Iris pigment epithelial cell (primary cell): ENCODE measurements around the gene SIRPA.

Source experiments
- DNase-seq: peaks from one replicate; pipeline ENCODE4 v3.0.0-alpha.2; 2011; ENCODE audit warnings: low read depth

SIRPA gene

DNA sequence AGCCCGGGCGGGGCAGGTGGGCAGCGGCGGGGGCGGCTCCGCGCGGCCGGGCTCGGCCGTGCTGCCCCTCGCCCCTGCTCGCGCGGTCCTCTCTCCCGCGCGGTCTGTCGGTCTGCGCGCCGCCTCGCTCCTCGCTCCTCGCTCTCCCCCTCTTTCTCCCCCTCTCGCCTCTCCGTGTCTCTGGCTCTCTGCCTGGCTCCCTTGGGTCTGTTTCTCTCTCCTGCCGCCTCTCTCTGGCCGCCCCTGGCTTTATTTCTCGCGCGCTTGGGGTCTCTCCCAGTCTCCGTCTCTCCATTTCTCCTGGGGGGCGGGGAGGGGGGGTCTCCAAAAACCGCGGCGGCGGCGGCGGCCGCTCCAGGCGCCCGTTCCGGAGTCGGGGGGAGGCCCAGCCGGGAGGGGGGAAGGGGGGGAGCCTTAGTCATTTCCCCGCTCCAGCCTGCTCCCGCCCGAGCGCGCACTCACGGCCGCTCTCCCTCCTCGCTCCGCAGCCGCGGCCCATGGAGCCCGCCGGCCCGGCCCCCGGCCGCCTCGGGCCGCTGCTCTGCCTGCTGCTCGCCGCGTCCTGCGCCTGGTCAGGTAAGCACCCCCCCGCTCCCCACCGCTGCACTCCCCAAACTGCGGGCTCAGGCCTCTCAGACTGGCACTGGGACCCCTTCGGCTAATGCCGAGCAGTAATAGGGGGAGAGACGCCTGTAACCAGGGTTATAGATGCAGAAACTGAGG is at the start of gene SIRPA:
TSS of gene SIRPA (plus strand) at position 457 of the 723 bp plus-strand sequence. CDS start at position 498, 41 bp downstream.
- peak; percentile 75 for DNase-seq

DNA sequence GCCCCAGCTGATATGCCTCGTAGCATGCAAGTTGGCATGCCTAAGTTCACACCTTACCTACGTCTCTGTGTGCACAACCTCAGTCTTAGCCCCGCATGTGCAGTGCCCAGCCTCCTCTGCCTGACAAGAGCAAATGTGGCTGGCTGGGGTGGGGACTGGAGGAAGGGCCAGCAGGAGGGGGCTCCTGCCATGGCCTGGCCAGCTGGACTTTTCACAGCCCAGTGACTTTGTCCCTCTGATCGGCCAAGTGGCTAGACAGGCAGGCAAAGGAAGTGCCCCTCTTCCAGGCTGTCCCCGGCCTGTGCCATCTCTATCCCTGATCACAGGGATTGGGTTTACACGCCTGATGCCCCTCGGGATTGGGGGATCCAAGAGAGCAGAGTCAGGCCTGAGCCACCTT is 49.5 kb upstream of the SIRPA start:
- DNase-seq, result no peak

DNA sequence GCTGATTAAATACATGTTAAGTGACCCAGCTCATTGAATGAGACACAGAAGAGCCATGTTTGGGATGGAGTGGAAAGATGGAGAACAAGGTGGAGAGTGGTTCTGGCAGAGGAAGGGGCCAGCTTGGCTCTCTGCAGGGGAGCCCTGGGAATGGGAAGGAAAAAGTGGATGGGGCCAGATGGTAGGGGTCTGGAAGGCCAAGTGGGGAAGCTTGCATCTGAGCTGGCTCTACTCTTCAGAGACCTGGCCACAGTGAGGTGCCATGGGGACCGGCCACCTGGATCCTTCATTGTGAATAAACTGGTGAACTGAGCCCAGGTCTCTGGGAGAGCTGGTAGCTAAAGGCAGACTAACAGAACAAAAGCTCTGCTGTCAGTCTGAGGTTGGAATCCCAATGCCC is 48.9 kb upstream of the SIRPA start:
- no peak for DNase-seq

DNA sequence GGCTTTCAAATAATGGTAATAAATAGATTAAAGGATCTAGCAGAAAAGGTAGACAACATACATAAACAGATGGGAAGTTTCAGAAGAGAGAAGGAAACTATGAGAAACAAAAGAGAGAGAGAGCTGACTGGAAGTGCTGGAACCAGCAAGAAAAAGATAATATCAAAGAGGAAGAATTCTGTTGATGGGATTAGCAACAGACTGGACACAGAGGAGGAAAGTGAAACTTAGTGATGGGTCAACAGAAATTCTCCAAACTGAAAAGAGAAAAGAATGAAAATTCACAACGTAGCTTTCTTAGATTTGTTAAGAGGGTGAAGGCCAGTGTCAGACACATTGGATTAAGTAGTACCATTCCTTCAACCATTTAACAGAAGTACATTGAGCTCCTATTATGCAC is 48.3 kb upstream of the SIRPA start:
- no peak for DNase-seq

DNA sequence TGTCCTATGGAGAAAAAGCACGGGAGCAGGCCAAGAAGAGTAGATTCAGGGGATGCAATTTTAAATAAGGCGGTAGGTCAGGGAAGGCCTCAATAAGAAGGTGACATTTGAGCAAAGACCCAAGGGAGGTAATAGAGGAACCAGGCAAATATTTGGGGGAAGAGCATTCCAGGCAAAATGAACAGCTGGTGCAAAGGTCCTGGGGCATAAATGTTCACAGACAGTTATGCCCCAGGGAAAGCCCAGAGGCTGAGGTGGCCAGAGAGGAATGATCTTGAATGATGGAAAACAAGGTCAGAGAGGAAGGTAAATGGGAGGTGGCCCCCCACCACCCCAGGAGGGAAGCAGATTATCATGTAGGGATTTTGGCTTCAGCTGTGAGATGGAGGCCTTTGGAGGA is 47.4 kb upstream of the SIRPA start:
- no peak for DNase-seq

DNA sequence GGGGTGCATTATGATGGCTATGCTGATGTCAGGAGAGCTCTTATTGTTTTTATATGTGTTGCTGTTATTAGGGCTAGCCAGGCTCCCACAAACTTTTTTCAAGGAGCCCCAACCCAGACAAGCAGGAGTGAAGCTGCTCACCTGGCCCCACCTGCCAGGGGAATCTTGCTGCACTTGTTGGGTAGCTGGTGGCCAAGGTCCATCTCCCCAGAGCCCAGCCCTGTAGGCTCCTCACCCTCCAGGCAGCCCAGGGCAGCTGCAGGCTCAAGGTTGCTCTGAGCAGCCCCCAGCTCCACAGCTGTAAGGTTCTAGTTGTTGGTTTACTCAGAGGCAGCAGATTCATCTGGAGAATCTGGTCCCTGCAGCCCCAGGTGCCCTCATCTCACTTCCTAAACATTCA is 46.8 kb upstream of the SIRPA start:
- DNase-seq, result no peak

DNA sequence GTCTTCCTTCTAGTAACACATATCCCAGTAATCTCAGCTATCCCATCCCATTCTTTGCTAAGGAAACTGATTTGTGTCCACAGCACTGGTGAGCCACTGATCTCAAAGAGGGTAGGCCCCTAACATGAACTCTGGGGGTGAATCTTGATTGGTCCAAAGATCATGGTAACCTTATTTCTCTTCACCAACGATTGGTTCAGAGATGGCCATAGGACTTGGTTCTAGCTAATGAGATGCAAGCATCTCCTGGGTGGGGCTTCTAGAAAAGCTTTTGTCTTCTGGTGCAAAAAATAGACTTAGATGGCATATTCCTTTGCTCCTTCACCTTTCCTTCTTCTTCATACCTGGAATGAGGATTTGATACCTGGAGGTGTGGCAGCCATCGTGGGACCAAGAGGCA is 43.8 kb upstream of the SIRPA start:
- DNase-seq, result no peak

DNA sequence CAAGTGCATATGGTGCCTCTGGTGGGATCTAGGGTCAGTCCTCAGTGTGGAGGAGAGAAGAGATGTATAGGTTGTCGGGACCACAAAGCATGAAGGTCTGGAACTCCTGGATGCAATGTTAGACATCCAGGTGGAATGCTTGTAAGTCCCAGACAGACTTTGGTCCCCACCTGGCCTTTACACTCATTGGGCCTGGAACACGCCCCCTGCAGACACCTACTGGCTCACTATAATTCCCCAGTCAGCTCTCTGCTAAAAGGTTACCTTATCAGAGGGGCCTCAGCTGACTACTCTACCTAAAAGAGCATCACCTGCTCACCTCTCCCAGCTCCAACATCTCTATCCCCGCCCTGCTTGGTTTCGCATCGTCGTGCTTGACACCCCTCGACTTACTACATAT is 41.7 kb upstream of the SIRPA start:
- DNase-seq, result no peak

DNA sequence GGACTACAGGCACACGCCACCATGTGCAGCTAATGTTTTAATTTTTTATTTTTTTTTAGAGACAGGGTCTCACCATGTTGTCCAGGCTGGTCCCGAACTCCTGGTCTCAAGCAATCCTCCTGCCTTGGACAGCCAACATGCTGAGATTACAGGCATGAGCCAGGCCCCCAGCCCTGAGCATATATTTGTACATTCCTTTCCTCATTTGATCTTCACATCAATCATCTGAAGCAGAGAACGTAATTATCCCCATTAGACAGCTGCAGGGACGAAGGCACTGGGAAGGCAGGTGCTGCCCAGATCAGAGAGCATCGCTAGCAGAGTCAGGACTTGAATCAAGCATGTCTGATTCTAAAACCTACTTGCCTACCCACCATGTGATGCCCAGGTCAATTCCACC is 41.0 kb upstream of the SIRPA start:
- DNase-seq, result no peak

DNA sequence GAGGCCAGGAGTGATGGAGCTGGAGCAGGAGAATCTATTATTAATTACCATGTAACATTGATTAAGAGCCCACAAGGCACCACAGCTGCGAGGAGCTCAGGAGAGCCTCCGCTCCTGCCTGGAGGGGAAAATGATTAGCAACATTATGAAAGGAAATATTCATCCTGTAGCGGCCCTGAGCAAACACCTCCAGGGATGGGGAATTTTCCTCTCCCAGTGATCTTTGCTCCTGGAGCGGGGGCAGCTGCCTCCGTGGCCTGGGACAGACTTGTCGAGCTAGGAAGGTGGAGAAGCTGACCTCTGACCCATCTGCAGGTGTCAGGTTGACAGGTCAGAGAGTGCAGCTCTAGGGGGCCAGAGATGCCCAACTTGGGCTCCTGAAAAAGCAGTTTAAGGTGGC is 40.1 kb upstream of the SIRPA start:
- no peak for DNase-seq

DNA sequence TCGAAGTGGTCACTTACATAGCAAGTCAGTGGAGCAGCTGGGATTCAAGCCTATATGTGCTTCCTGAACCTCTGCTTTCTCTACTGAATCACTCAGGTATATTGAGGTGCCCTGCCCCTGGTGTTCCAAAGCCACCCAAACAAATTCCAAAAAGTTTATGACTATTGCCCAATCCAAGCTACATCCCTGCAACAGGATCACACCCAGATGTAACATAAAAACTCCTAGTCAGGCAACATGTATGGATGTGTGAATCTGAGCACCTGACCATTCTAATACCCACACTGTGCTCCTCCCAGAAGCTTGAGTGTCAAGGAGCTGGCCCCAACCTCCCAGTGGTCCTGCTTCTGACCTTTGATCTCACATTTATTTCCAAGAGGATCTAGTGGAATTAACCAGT is 39.5 kb upstream of the SIRPA start:
- no peak for DNase-seq

DNA sequence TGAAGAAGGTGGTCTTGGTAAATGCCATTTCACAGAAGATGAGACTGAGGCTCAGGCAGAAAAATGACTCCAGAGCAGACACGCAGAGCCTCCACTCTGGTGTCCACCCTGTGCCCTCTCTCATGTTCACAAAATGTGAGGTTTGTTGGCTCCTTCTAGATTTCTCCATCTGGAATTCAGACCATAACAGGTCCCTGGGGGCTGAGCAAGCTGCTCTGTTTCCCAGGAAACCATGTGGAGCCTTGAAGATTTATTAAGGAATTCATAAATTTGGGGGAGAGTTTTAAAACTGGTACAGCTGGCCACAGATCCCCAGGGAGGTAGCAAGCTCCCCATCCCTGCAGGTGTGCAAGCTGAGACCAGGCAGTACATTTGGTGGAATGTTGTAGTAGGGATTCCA is 38.8 kb upstream of the SIRPA start:
- no peak for DNase-seq

DNA sequence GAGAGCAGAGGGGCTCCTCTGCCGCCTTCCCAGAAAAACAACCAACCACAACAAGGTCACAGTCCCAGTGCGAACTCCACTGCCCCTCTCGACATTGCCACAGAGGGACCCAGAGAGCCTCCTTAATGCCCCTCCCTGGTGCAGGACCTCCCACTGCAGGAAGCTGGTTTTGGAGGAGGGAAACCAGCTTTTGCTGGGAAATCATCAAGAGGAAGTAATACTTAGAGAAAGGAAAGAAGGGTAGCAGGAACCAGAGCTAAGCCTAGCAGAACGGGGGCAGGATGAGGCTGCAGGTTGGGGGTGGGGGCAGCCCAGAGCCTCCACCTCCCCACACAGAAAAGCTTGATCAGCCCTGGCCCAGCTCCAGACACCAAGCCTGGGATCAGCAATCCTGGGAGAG is 37.7 kb upstream of the SIRPA start:
- DNase-seq, result no peak

DNA sequence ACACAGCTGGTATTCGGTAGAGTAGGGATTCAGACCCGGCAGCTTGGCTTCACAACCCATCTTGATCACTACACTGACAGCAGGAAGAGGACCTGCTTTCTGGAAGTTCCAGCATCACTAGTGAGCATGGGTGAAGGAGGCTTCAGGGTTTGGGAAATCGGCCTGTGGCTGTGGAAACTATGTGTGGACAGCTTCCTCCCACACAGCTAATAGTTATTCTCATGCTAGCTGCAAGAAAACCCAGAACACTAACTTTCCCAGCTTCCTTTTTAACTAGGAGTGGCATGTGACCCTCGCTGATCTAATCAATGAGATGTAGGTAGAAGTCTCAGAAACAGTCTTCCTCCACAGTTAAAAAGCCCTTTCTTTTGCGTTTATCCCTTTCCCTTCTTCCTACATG is 36.3 kb upstream of the SIRPA start:
- no peak for DNase-seq

DNA sequence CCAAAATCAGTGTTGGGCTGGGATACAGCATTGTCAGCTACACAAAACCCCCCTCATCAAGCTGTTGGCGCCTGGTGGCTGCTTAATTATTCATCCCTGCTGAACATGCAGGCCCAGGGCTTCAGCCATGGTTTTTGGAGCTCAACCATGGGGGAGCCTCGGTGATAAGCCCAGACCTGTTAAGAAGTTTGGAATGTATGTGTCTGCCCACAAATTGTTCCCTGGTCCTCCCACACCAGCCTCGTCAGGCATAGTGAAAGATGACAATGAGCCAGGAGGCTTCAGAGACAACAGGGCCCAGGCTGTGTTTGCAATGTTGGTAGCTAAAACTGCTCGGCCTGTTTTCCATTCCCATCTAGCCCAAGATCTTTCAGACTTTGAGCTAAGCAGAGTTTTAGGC is 34.8 kb upstream of the SIRPA start:
- DNase-seq, result peak; percentile 36

DNA sequence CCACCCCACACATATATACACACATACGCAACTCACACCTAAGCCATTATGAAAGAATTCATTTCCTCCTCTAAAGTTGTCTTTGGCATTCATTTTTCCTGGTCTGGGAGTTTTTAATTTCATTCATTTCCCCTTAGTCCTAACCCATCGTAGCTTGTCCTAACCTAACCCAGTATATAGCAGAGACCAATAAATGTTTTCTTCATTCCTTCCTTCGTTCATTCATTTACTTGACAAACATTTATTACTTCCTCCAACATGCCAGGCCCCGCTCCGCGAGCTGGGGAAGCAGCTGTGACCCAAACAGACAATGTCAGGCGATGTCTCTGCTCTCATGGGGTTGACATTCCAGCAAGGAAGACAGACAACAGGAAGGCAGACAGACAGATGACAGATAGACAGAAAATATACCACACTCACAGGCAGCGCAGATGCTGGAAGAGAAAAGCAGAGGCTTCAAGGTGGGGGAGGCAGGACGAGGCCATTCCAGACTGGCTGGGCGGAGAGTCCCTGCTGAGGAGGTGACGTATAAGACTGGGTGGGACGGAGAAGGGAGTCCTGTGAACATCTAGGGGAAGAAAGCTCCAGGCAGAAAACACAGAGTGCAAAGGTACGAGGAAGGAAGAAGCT is 33.7 kb upstream of the SIRPA start:
- peak; percentile 27 for DNase-seq

DNA sequence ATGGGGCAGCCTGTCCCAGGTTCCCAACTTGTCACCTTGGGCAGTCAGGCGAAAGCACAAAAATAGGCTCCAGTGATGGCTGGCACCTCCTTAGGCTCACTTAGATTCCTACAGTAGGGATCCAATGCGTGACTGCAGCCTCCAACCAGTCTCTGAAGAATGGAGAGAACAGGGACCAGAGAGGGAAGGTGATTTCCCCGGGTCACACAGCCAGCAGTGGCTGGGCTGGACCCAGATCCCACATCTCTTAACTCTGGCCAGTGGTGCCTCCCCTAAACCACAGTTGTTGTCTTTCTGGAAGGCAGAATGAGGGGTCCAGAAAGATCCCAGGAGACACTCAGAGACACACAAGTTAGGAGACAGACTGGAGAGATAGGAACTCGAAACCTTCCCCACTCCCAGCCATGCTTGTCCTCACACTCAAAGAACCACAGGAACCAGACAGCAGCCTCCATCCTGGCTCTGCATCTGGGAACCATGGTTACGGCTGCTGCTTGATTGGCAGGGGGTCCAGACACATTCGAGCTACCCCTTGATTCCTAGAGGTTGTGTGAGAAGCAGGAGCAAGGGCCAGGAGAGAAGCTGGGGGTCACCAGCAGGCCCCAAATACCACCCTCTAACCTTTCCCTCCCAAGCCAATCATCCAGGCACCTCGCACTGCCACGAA is 33.1 kb upstream of the SIRPA start:
- DNase-seq, result no peak

DNA sequence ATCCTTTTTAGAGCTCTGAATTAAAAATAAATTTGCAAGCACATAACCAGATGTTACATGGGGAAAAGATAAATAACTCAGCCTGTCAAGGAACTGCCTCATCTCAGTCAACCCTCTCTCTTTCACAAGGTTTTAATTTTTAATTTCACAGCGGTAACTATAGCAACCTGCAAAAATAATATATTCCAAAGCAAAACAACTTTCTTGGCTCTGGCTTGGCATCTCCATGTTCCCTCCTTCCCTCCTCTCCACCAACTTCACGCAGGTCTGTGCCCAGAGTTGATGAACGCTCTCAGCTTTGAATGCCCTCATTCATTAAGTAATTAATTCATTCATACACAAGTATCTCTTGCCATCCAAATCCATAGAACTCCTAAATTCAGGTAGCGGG is 32.5 kb upstream of the SIRPA start:
- DNase-seq, result no peak

DNA sequence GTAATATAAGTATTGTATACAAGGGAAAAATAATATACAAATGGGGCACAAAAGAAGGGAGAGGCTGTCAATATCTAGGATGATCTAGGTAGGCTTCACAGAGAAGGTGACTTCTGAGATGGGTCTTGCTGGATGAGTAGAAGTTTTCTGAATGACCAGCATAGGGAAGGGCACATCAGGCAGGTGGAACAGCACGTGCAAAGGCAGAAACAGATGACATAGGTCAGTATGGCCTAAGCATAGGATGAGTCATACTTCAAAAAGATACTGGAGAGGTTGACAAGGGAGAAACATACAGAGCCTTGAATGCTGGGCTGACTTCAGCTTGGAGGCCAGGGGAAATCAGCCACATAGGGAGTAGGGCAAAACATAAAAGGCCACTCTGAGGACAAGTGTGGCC is 31.9 kb upstream of the SIRPA start:
- peak; percentile 32 for DNase-seq

DNA sequence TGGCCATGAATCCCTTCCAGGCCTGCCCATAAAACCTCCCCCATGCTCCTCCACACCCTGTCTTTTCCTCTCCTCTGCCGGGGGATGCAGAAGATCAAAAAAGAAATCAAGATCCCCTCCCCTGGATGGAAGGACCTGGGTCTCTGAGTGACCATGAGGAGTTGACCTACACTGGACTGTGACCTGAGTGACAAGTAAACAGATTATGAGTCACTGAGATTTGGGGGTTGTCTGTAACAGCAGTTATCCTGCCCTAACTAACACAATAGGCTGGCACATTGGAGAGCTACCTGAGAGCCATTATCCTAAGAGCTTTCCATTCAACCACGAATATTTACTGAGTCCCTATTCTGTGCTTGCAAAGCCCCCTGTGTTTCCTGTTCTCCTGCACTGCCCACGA is 28.4 kb upstream of the SIRPA start:
- no peak for DNase-seq

DNA sequence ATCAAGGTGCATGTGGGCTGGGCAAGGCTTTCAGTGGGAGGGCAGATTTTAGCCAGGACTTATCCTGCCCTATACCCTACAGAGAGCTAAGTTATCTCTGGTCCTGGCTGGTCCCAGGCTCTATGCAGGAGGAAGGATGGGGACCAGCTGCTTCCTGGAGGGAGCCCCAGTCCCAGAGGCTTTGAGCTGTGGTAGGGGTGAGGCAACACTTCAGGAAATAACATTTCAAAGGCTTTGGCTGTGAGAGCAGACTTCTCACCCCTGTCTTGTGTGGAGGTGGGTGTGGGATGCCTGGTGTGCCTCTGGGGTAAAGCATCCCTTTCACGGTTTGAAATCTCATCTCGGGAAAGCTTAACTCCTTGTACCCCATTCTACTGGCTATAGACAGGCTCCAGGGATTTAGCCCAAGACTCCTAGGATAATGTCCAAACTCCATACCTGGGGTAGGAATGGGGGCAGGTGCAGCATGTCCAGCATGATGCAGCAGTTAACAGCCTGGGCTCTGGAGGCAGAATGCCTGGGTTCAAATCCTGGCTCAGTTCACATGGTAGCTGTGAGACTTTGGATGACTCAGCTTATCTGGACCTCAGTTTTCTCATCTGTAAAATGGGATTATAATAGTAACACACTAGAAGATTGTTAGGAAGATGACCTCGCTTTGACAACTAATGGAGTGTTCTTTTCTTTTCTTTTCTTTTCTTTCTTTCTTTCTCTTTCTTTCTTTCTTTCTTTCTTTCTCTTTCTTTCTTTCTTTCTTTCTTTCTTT is 27.5 kb upstream of the SIRPA start:
- no peak for DNase-seq

DNA sequence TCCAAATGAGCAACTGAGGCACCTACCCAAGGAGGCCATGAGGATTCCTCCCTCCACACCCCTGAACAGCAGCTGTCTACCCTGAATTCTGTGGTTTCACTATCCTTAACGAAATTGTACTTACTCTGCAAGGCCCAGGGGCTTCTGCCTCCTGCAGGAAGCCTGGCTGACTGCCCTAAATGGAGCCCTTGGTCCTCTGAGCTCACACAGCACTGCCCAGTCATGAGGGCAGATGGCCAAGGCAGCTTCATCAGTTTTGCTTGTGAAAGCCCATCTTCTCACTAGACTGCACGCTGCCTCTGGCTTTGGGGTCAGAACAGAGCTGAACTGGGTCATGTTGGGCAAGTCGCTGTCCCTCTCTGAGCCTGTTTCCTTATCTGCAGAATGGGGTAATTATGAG is 26.4 kb upstream of the SIRPA start:
- DNase-seq, result peak; percentile 31

DNA sequence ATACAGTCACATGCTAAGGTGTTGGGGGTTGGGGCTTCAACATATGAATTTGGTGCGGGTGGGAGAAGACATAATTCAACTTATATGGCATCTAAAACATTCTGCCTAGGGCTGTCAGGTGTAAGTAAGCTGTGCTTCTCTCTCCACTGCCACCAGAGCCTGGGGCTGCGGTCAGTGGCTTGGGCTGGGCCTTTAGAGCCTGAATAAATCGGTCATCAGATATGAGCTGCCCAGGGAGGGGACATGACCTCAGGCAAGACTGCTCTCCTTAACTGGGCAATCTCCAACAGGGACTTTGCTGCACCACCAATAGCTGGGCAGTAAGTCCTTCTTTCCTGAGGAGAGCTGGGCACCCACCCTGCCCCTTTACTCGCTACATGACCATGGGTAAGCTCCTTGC is 24.9 kb upstream of the SIRPA start:
- no peak for DNase-seq
